Measurements from ENCODE around the gene EFHC1. TPM values are rescaled to one million over a fixed set of nuclear protein-coding genes. Genes with fewer than 3 reads are reported as not detected.

Gene EFHC1
- total RNA-seq, 2 experiments from 2014 or later, result 3.4 to 4.8 TPM

- Histone ChIP-seq H3K9me3 (ENCODE audit: control insufficient read depth in 1 of 2, insufficient read depth in 1 of 2, low read length in 2 of 2) (no peaks in the 10 kb centered on the region), H3K36me3 (ENCODE audit: insufficient read depth, low read length) (peaks cover 42% of the 10 kb centered on the region), H3K27me3 (ENCODE audit: control insufficient read depth in 1 of 2, insufficient read depth in 2 of 2, low read length in 2 of 2) (no peaks in the 10 kb centered on the region), H3K4me3 (ENCODE audit: low read length) (no peak overlapping the region), H3K27ac (ENCODE audit: low read depth in 1 of 2, low read length in 2 of 2) (no peak overlapping the region), H3K4me1 (ENCODE audit: insufficient read depth, low read length) (no peaks in the 10 kb centered on the region)
- intact Hi-C loops (cut with DNase I, micrococcal nuclease), result loop anchor here in 1 of 2 experiments (5.0 kb wide), 1 partner anchor 94 kb away; the partner anchor contains the start of gene EFHC1
- DNase-seq, result no peak
- no peak for ATAC-seq (ENCODE audit: poor library complexity)
- peaks cover 70% of the 10 kb centered on the region for H3K36me3 Mint-ChIP-seq (ENCODE audit: low read depth)
- ChIA-PET POLR2A (no interaction called here), CTCF (interaction anchor here (1.2 kb wide), 1 partner anchor 20 kb away, joined by 3 read pairs; no protein-coding TSS in a partner anchor)
- no peaks in the 10 kb centered on the region for H3K9me3 Mint-ChIP-seq
- H3K27me3 Mint-ChIP-seq, result no peaks in the 10 kb centered on the region
- no peak for TF ChIP-seq CTCF (IDR thresholded peaks at IDR 0.05)
- no peaks in the 10 kb centered on the region for H3K4me1 Mint-ChIP-seq (ENCODE audit: low read depth)
- no peak overlapping the region for H3K4me3 Mint-ChIP-seq
- H3K27ac Mint-ChIP-seq, result no peak overlapping the region
These were observed 96.1 kb downstream of the EFHC1 start for GRCh38 chr6:52516269-52516668.

GRCh38 chr6:52516943-52517342 is 96.8 kb downstream of the EFHC1 start:
- no peak for ATAC-seq (ENCODE audit: poor library complexity)
- Mint-ChIP-seq H3K4me1 (ENCODE audit: low read depth) (no peaks in the 10 kb centered on the region), H3K4me3 (no peak overlapping the region), H3K36me3 (ENCODE audit: low read depth) (peaks cover 63% of the 10 kb centered on the region), H3K27me3 (no peaks in the 10 kb centered on the region), H3K9me3 (no peaks in the 10 kb centered on the region), H3K27ac (no peak overlapping the region)
- Histone ChIP-seq H3K4me1 (ENCODE audit: insufficient read depth, low read length) (no peaks in the 10 kb centered on the region), H3K36me3 (ENCODE audit: insufficient read depth, low read length) (peaks cover 42% of the 10 kb centered on the region), H3K27ac (ENCODE audit: low read depth in 1 of 2, low read length in 2 of 2) (no peak overlapping the region), H3K9me3 (ENCODE audit: control insufficient read depth in 1 of 2, insufficient read depth in 1 of 2, low read length in 2 of 2) (no peaks in the 10 kb centered on the region), H3K4me3 (ENCODE audit: low read length) (no peak overlapping the region), H3K27me3 (ENCODE audit: control insufficient read depth in 1 of 2, insufficient read depth in 2 of 2, low read length in 2 of 2) (no peaks in the 10 kb centered on the region)
- POLR2A ChIA-PET, result no interaction called here
- CTCF ChIA-PET, result no interaction called here
- TF ChIP-seq CTCF (IDR thresholded peaks at IDR 0.05), result no peak
- intact Hi-C loops (cut with DNase I, micrococcal nuclease), result loop anchor here in 1 of 2 experiments (5.0 kb wide), 1 partner anchor 95 kb away; the partner anchor contains the start of gene EFHC1
- no peak for DNase-seq

GRCh38 chr6:52517502-52518278 is 97.5 kb downstream of the EFHC1 start:
- Mint-ChIP-seq H3K27me3 (no peaks in the 10 kb centered on the region), H3K4me3 (no peak overlapping the region), H3K4me1 (ENCODE audit: low read depth) (no peaks in the 10 kb centered on the region), H3K9me3 (no peaks in the 10 kb centered on the region), H3K36me3 (ENCODE audit: low read depth) (peaks cover 58% of the 10 kb centered on the region), H3K27ac (no peak overlapping the region)
- intact Hi-C loops (cut with DNase I, micrococcal nuclease), result loop anchor here in 1 of 2 experiments (5.0 kb wide), 1 partner anchor 95 kb away; the partner anchor contains the start of gene EFHC1
- H3K27ac ChIP-seq (ENCODE audit: low read depth in 1 of 2, low read length in 2 of 2), result no peak overlapping the region
- no peaks in the 10 kb centered on the region for H3K27me3 ChIP-seq (ENCODE audit: control insufficient read depth in 1 of 2, insufficient read depth in 2 of 2, low read length in 2 of 2)
- H3K4me1 ChIP-seq (ENCODE audit: insufficient read depth, low read length), result no peaks in the 10 kb centered on the region
- CTCF ChIA-PET, result no interaction called here
- no peak for ATAC-seq (ENCODE audit: poor library complexity)
- peak in 1 of 14 experiments; percentile 17 for DNase-seq
- H3K4me3 ChIP-seq (ENCODE audit: low read length), result no peak overlapping the region
- no peaks in the 10 kb centered on the region for H3K9me3 ChIP-seq (ENCODE audit: control insufficient read depth in 1 of 2, insufficient read depth in 1 of 2, low read length in 2 of 2)
- H3K36me3 ChIP-seq (ENCODE audit: insufficient read depth, low read length), result peaks cover 40% of the 10 kb centered on the region
- no peak for TF ChIP-seq CTCF (IDR thresholded peaks at IDR 0.05)
- POLR2A ChIA-PET, result no interaction called here
